ENCODE results near the gene HDAC4.

The HDAC4 gene

GRCh38 chr2:239067196-239067865, 333.5 kb downstream of the HDAC4 start:
- no peak overlapping the region for H3K4me2 ChIP-seq (ENCODE audit: low read depth, low read length, poor library complexity, severe bottlenecking)
- H4K20me1 ChIP-seq (ENCODE audit: low read depth, low read length) = no peaks in the 10 kb centered on the region
- H3K36me3 ChIP-seq (ENCODE audit: low read length) = no peaks in the 10 kb centered on the region
- no peaks in the 10 kb centered on the region for H3K9me2 ChIP-seq (replicated peaks; ENCODE audit: insufficient read depth, low read length)
- H3K27ac ChIP-seq (ENCODE audit: low read depth, low read length) = no peak overlapping the region
- H3K4me3 ChIP-seq (ENCODE audit: insufficient read depth, low read length, poor library complexity, severe bottlenecking) = no peak overlapping the region
- no peaks in the 10 kb centered on the region for H3K79me2 ChIP-seq (ENCODE audit: insufficient read depth, low read length)
- no peaks in the 10 kb centered on the region for H3F3A ChIP-seq (ENCODE audit: insufficient read depth)
- no peaks in the 10 kb centered on the region for H3K9me3 ChIP-seq (ENCODE audit: insufficient read depth, low read length)
- H2AFZ ChIP-seq (ENCODE audit: low read depth, low read length, severe bottlenecking) = no peak overlapping the region
- no peaks in the 10 kb centered on the region for H3K27me3 ChIP-seq (ENCODE audit: low read length)
- no peak for TF ChIP-seq EZH2phosphoT487 (conservative IDR thresholded peaks at IDR 0.05; ENCODE audit: low read length)
- TF ChIP-seq, protein P1, sequence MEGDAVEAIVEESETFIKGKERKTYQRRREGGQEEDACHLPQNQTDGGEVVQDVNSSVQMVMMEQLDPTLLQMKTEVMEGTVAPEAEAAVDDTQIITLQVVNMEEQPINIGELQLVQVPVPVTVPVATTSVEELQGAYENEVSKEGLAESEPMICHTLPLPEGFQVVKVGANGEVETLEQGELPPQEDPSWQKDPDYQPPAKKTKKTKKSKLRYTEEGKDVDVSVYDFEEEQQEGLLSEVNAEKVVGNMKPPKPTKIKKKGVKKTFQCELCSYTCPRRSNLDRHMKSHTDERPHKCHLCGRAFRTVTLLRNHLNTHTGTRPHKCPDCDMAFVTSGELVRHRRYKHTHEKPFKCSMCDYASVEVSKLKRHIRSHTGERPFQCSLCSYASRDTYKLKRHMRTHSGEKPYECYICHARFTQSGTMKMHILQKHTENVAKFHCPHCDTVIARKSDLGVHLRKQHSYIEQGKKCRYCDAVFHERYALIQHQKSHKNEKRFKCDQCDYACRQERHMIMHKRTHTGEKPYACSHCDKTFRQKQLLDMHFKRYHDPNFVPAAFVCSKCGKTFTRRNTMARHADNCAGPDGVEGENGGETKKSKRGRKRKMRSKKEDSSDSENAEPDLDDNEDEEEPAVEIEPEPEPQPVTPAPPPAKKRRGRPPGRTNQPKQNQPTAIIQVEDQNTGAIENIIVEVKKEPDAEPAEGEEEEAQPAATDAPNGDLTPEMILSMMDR (IDR thresholded peaks at IDR 0.05; ENCODE audit: insufficient read depth, low read length, poor library complexity, severe bottlenecking) = no peak
- no peak overlapping the region for H3K9ac ChIP-seq (ENCODE audit: low read length)

- H3K36me3 ChIP-seq (ENCODE audit: low read length) = no peaks in the 10 kb centered on the region
- H4K20me1 ChIP-seq (ENCODE audit: low read depth, low read length) = no peaks in the 10 kb centered on the region
- H3K4me2 ChIP-seq (ENCODE audit: low read depth, low read length, poor library complexity, severe bottlenecking) = no peak overlapping the region
- TF ChIP-seq EZH2phosphoT487 (conservative IDR thresholded peaks at IDR 0.05; ENCODE audit: low read length) = no peak
- TF ChIP-seq, protein P1 (IDR thresholded peaks at IDR 0.05; ENCODE audit: insufficient read depth, low read length, poor library complexity, severe bottlenecking) = no peak
- no peak overlapping the region for H2AFZ ChIP-seq (ENCODE audit: low read depth, low read length, severe bottlenecking)
- no peaks in the 10 kb centered on the region for H3K79me2 ChIP-seq (ENCODE audit: insufficient read depth, low read length)
- no peak overlapping the region for H3K9ac ChIP-seq (ENCODE audit: low read length)
- H3F3A ChIP-seq (ENCODE audit: insufficient read depth) = no peaks in the 10 kb centered on the region
- H3K27ac ChIP-seq (ENCODE audit: low read depth, low read length) = no peak overlapping the region
- H3K4me3 ChIP-seq (ENCODE audit: insufficient read depth, low read length, poor library complexity, severe bottlenecking) = no peak overlapping the region
- no peaks in the 10 kb centered on the region for H3K27me3 ChIP-seq (ENCODE audit: low read length)
- H3K9me2 ChIP-seq (replicated peaks; ENCODE audit: insufficient read depth, low read length) = no peaks in the 10 kb centered on the region
- H3K9me3 ChIP-seq (ENCODE audit: insufficient read depth, low read length) = no peaks in the 10 kb centered on the region
These were observed 334.2 kb downstream of the HDAC4 start for GRCh38 chr2:239066597-239066996.

DNA sequence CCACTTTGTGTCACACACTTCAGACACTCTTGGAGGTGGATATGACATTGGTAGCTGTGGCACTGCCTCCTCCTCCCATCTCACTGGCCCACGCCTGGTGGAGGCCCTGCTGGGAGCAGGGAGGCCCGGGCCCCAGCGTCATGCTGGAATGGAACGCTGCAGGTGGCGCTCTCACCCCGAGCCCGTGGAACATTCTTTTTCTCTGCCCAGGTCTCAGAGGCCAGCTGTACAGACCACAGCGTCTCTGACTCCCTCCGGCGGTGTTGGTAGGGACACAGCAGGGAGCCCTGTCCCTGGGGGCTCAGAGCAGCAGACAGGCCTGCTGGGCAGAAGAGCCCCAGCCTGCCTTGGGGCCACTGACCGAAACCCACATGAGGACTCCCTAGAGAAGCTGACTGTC, 334.9 kb downstream of the HDAC4 start:
- Histone ChIP-seq H3K4me3 (ENCODE audit: insufficient read depth, low read length, poor library complexity, severe bottlenecking) (no peak overlapping the region), H3K27ac (ENCODE audit: low read depth, low read length) (no peak overlapping the region), H3K79me2 (ENCODE audit: insufficient read depth, low read length) (no peaks in the 10 kb centered on the region), H3K27me3 (ENCODE audit: low read length) (no peaks in the 10 kb centered on the region), H4K20me1 (ENCODE audit: low read depth, low read length) (no peaks in the 10 kb centered on the region), H3K36me3 (ENCODE audit: low read length) (no peaks in the 10 kb centered on the region), H3K9me2 (replicated peaks; ENCODE audit: insufficient read depth, low read length) (no peaks in the 10 kb centered on the region), H2AFZ (ENCODE audit: low read depth, low read length, severe bottlenecking) (no peak overlapping the region), H3F3A (ENCODE audit: insufficient read depth) (no peaks in the 10 kb centered on the region), H3K9ac (ENCODE audit: low read length) (no peak overlapping the region), H3K4me2 (ENCODE audit: low read depth, low read length, poor library complexity, severe bottlenecking) (no peak overlapping the region), H3K9me3 (ENCODE audit: insufficient read depth, low read length) (no peaks in the 10 kb centered on the region)
- no peak for TF ChIP-seq EZH2phosphoT487 (conservative IDR thresholded peaks at IDR 0.05; ENCODE audit: low read length)
- TF ChIP-seq, protein P1 (IDR thresholded peaks at IDR 0.05; ENCODE audit: insufficient read depth, low read length, poor library complexity, severe bottlenecking) = no peak
